ENCODE measurements around the gene CACNA1F. TPM values are rescaled to one million over a fixed set of nuclear protein-coding genes. Genes with fewer than 3 reads are reported as not detected.

The CACNA1F gene
- total and polyA plus RNA-seq, 4 donors: under 0.01 to 0.21 (median 0.11) TPM

DNA sequence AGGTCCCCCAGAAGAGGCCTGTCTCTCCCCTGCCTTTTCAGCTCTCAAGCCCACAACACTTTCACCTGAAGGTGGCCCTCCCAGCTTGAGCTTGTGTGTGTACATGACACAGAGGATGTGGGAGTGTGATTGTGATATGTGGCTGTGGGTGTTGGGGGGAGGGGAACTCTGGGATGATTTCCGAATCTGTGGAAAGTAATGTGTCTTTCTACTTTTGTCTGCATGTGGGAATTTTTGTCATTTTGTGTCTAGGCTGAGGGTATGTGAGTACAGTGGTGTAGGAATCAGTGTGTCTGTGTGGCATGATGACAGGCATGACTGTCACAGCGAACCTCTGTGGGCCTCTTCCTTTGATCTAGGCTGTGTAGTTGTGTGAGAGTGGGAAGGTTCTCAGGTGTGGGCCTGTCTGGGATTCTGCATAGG lies 39.6 kb downstream of the CACNA1F start:
- WGBS (ENCODE audit: insufficient coverage): 70% methylated on average over 2 of the region's 2 CpGs
- Histone ChIP-seq H3K9me3 (ENCODE audit: control insufficient read depth, insufficient read depth, low read length) (no peaks in the 10 kb centered on the region), H3K27me3 (ENCODE audit: control insufficient read depth, insufficient read depth, low read length) (no peaks in the 10 kb centered on the region), H3K27ac (ENCODE audit: low read depth, low read length) (no peak overlapping the region), H3K4me3 (ENCODE audit: low read depth, low read length) (no peak overlapping the region), H3K4me1 (ENCODE audit: control insufficient read depth, insufficient read depth, low read length) (peaks cover under 1% of the 10 kb centered on the region), H3K36me3 (ENCODE audit: control insufficient read depth, insufficient read depth, low read length) (peaks cover 19% of the 10 kb centered on the region)
- DNase-seq (ENCODE audit: low read depth in 4 of 6, low spot score in 6 of 6): no peak

DNA sequence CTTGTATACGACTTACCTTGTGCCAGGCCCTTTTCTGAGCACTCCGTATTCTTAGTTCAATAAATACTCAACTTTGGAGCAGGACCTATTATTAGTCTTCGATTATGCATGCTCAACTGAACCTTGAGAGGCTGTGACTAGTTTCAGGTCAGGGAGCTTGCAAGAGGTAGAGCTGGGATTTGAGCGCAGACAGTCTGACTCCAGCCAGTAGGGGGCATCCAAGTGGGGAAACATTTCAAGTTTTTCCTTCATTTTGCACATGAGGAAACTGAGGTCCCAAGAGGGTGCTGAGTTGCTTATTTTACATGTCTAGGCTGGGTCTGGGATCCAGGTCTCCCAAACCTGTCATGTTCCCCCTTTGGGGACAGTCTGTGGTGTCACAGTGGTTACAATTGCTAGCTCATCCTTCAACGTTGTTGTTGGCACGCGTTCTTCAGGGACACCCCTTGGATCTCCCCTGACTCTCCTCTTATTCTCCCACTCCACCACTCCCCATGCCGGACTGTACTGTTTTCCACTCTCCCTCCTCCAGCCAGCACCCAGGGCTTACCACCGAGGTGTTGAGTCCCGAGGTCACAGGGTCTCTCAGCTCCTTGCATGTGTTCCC lies 40.3 kb downstream of the CACNA1F start:
- Histone ChIP-seq H3K4me3 (ENCODE audit: low read depth, low read length) (no peak overlapping the region), H3K27me3 (ENCODE audit: control insufficient read depth, insufficient read depth, low read length) (no peaks in the 10 kb centered on the region), H3K9me3 (ENCODE audit: control insufficient read depth, insufficient read depth, low read length) (no peaks in the 10 kb centered on the region), H3K36me3 (ENCODE audit: control insufficient read depth, insufficient read depth, low read length) (peaks cover 20% of the 10 kb centered on the region), H3K4me1 (ENCODE audit: control insufficient read depth, insufficient read depth, low read length) (no peaks in the 10 kb centered on the region), H3K27ac (ENCODE audit: low read depth, low read length) (no peak overlapping the region)
- DNase-seq (ENCODE audit: low read depth in 4 of 6, low spot score in 6 of 6): peak in 2 of 6 donors; percentile 40 to 62
- WGBS (ENCODE audit: insufficient coverage): 61% methylated on average over 10 of the region's 10 CpGs

GRCh38 chrX:49191574-49192011 lies 41.5 kb downstream of the CACNA1F start:
- no peaks in the 10 kb centered on the region for H3K9me3 ChIP-seq (ENCODE audit: control insufficient read depth, insufficient read depth, low read length)
- peaks cover 7% of the 10 kb centered on the region for H3K4me1 ChIP-seq (ENCODE audit: control insufficient read depth, insufficient read depth, low read length)
- 31% methylated on average over 28 of the region's 34 CpGs for WGBS (ENCODE audit: insufficient coverage)
- no peak for DNase-seq (ENCODE audit: low read depth in 4 of 6, low spot score in 6 of 6)
- H3K4me3 ChIP-seq (ENCODE audit: low read depth, low read length): peak overlapping the region; percentile 53
- H3K27me3 ChIP-seq (ENCODE audit: control insufficient read depth, insufficient read depth, low read length): no peaks in the 10 kb centered on the region
- H3K27ac ChIP-seq (ENCODE audit: low read depth, low read length): peak overlapping the region; percentile 82
- peaks cover 15% of the 10 kb centered on the region for H3K36me3 ChIP-seq (ENCODE audit: control insufficient read depth, insufficient read depth, low read length)

GRCh38 chrX:49190821-49191573 lies 42.1 kb downstream of the CACNA1F start:
- Histone ChIP-seq H3K27ac (ENCODE audit: low read depth, low read length) (peak overlapping the region; percentile 82), H3K9me3 (ENCODE audit: control insufficient read depth, insufficient read depth, low read length) (no peaks in the 10 kb centered on the region), H3K36me3 (ENCODE audit: control insufficient read depth, insufficient read depth, low read length) (peaks cover 17% of the 10 kb centered on the region), H3K27me3 (ENCODE audit: control insufficient read depth, insufficient read depth, low read length) (no peaks in the 10 kb centered on the region), H3K4me1 (ENCODE audit: control insufficient read depth, insufficient read depth, low read length) (peaks cover 13% of the 10 kb centered on the region), H3K4me3 (ENCODE audit: low read depth, low read length) (peak overlapping the region; percentile 53)
- DNase-seq (ENCODE audit: low read depth in 4 of 6, low spot score in 6 of 6): peak; percentile 80 to 99 (median 87)
- WGBS (ENCODE audit: insufficient coverage): 39% methylated on average over 29 of the region's 32 CpGs

DNA sequence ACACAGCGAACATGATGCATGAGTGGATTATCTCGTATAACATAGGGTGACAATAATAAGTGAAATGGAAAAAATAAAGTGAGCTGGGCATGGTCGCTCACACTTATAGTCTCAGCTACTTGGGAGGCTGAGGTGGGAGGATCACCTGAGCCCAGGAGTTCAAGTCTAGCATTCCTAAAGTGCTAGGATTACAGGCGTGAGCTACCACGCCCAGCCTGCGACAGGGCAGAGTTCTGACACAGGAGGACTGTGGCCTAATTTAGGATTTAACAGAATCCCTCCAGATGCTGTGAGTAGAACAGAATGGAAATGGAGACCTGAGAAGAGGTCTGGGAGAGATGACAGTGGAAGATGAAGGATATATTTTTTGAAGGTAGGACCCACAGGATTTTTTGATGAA lies 43.5 kb downstream of the CACNA1F start:
- DNase-seq (ENCODE audit: low read depth in 4 of 6, low spot score in 6 of 6): no peak
- Histone ChIP-seq H3K4me1 (ENCODE audit: control insufficient read depth, insufficient read depth, low read length) (peaks cover 24% of the 10 kb centered on the region), H3K36me3 (ENCODE audit: control insufficient read depth, insufficient read depth, low read length) (peaks cover 12% of the 10 kb centered on the region), H3K9me3 (ENCODE audit: control insufficient read depth, insufficient read depth, low read length) (no peaks in the 10 kb centered on the region), H3K27me3 (ENCODE audit: control insufficient read depth, insufficient read depth, low read length) (no peaks in the 10 kb centered on the region), H3K4me3 (ENCODE audit: low read depth, low read length) (no peak overlapping the region), H3K27ac (ENCODE audit: low read depth, low read length) (no peak overlapping the region)
- WGBS (ENCODE audit: insufficient coverage): 78% methylated on average over 6 of the region's 6 CpGs

- no peak for DNase-seq (ENCODE audit: low read depth in 4 of 6, low spot score in 6 of 6)
- Histone ChIP-seq H3K27me3 (ENCODE audit: control insufficient read depth, insufficient read depth, low read length) (no peaks in the 10 kb centered on the region), H3K36me3 (ENCODE audit: control insufficient read depth, insufficient read depth, low read length) (peaks cover 8% of the 10 kb centered on the region), H3K4me3 (ENCODE audit: low read depth, low read length) (no peak overlapping the region), H3K9me3 (ENCODE audit: control insufficient read depth, insufficient read depth, low read length) (no peaks in the 10 kb centered on the region), H3K4me1 (ENCODE audit: control insufficient read depth, insufficient read depth, low read length) (peaks cover 32% of the 10 kb centered on the region), H3K27ac (ENCODE audit: low read depth, low read length) (no peak overlapping the region)
- 83% methylated on average over 4 of the region's 8 CpGs for WGBS (ENCODE audit: insufficient coverage)
Measured at GRCh38 chrX:49188468-49189076, 44.6 kb downstream of the CACNA1F start.

GRCh38 chrX:49187526-49187925 lies 45.6 kb downstream of the CACNA1F start:
- H3K9me3 ChIP-seq (ENCODE audit: control insufficient read depth, insufficient read depth, low read length): no peaks in the 10 kb centered on the region
- H3K27me3 ChIP-seq (ENCODE audit: control insufficient read depth, insufficient read depth, low read length): no peaks in the 10 kb centered on the region
- H3K36me3 ChIP-seq (ENCODE audit: control insufficient read depth, insufficient read depth, low read length): peaks cover 9% of the 10 kb centered on the region
- 29% methylated on average over 1 of the region's 10 CpGs for WGBS (ENCODE audit: insufficient coverage)
- H3K4me3 ChIP-seq (ENCODE audit: low read depth, low read length): no peak overlapping the region
- DNase-seq (ENCODE audit: low read depth in 4 of 6, low spot score in 6 of 6): no peak
- no peak overlapping the region for H3K27ac ChIP-seq (ENCODE audit: low read depth, low read length)
- H3K4me1 ChIP-seq (ENCODE audit: control insufficient read depth, insufficient read depth, low read length): peaks cover 32% of the 10 kb centered on the region

- H3K4me1 ChIP-seq (ENCODE audit: control insufficient read depth, insufficient read depth, low read length): peaks cover 32% of the 10 kb centered on the region
- H3K27ac ChIP-seq (ENCODE audit: low read depth, low read length): peak overlapping the region; percentile 67
- no peaks in the 10 kb centered on the region for H3K9me3 ChIP-seq (ENCODE audit: control insufficient read depth, insufficient read depth, low read length)
- no peaks in the 10 kb centered on the region for H3K27me3 ChIP-seq (ENCODE audit: control insufficient read depth, insufficient read depth, low read length)
- no peak for DNase-seq (ENCODE audit: low read depth in 4 of 6, low spot score in 6 of 6)
- no peak overlapping the region for H3K4me3 ChIP-seq (ENCODE audit: low read depth, low read length)
- WGBS (ENCODE audit: insufficient coverage): 54% methylated on average over 4 of the region's 15 CpGs
- peaks cover 9% of the 10 kb centered on the region for H3K36me3 ChIP-seq (ENCODE audit: control insufficient read depth, insufficient read depth, low read length)
Measured at GRCh38 chrX:49187028-49187394, 46.1 kb downstream of the CACNA1F start.

DNA sequence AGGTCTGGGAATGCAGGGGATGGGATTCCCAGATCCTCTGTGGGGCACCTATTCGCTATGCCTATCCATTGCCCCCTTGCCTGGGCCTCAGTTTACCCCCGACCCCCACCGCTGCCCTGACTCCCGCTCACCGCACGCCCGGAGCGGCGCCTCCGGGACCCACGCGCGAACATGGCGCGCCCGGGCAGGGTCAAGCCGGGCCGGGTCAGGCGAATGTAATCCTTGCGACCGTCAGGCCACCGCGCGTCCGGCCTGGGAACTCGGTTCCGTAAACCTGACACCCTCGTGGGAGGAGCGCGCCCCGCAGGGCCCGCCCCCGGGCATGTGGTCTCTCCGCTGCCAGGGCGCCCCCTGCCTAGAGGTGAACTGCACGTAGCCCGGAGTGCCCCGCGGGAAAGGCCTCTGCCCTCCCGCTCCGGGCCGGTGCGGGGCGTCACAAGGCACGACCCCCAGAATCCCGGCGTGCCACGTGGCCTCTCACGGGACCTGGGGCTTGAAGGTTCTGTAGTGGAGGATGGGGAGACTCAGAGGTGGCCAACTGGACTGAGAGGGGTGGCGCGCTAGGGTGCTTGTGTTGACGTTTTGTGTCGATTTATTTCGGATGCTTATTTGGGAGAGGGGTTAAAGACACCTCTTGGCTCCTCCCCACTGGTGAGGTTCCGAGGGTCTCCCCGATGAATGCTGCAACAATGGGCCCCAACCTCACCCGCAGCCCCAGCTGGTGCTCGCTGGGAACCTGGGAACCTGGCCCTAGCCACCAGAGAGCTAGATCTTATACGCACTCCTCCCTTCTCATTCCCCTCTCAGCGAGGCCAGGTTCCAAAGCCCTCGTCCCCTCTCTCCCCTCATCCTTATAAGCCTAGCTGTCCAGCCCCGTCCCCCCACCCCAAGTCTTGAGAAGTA lies 46.8 kb downstream of the CACNA1F start, which contains the start of gene PRICKLE3:
Gene PRICKLE3 (minus strand): TSS at position 249 of the 903 bp plus-strand sequence. CDS start 76 bp downstream, at position 173.
- Histone ChIP-seq H3K36me3 (ENCODE audit: control insufficient read depth, insufficient read depth, low read length) (peaks cover 9% of the 10 kb centered on the region), H3K4me1 (ENCODE audit: control insufficient read depth, insufficient read depth, low read length) (peaks cover 32% of the 10 kb centered on the region), H3K9me3 (ENCODE audit: control insufficient read depth, insufficient read depth, low read length) (no peaks in the 10 kb centered on the region), H3K27me3 (ENCODE audit: control insufficient read depth, insufficient read depth, low read length) (no peaks in the 10 kb centered on the region), H3K4me3 (ENCODE audit: low read depth, low read length) (peak within 1 kb of the TSS; percentile 45), H3K27ac (ENCODE audit: low read depth, low read length) (peak within 1 kb of the TSS; percentile 67)
- WGBS (ENCODE audit: insufficient coverage): 39% methylated on average over 56 of the region's 62 CpGs
- peak in 1 of 6 donors; percentile 54 for DNase-seq (ENCODE audit: low read depth in 4 of 6, low spot score in 6 of 6)

All from spinal cord (tissue), 10 donors.